ENCODE results near the gene MAPK10.

GRCh38 chr4:86118711-86119110 is 241.1 kb downstream of the MAPK10 start:
- no peak for TF ChIP-seq CTCF (IDR thresholded peaks at IDR 0.05)
- TF ChIP-seq EP300 (IDR thresholded peaks at IDR 0.05): no peak
- no peak for TF ChIP-seq POLR2AphosphoS5 (IDR thresholded peaks at IDR 0.05)
